Stimulated activated CD4-positive, alpha-beta T cell treated with anti-CD3 and anti-CD28 coated beads, TNF-alpha, amount 100 ng/mL, for 4 hours (primary cell): ENCODE results near the gene STH.
"Not testable (repeated sequence)": the region's sequence is repeated elsewhere in the genome, so short reads cannot be mapped to it uniquely, and the experiment has no call there.

Source experiments
- DNase-seq, 3 experiments: peaks; one replicate each; pipeline ENCODE4 v3.0.0-alpha.2; 2020; ENCODE audit warnings: low read depth in 3 of 3

STH gene, protein sequence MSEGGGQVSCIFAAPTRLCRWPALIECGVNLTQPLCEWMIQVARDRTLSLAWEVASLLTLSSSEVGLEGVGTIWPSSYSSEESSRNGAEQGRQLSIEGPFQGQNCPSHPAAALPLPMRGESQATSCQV

DNA sequence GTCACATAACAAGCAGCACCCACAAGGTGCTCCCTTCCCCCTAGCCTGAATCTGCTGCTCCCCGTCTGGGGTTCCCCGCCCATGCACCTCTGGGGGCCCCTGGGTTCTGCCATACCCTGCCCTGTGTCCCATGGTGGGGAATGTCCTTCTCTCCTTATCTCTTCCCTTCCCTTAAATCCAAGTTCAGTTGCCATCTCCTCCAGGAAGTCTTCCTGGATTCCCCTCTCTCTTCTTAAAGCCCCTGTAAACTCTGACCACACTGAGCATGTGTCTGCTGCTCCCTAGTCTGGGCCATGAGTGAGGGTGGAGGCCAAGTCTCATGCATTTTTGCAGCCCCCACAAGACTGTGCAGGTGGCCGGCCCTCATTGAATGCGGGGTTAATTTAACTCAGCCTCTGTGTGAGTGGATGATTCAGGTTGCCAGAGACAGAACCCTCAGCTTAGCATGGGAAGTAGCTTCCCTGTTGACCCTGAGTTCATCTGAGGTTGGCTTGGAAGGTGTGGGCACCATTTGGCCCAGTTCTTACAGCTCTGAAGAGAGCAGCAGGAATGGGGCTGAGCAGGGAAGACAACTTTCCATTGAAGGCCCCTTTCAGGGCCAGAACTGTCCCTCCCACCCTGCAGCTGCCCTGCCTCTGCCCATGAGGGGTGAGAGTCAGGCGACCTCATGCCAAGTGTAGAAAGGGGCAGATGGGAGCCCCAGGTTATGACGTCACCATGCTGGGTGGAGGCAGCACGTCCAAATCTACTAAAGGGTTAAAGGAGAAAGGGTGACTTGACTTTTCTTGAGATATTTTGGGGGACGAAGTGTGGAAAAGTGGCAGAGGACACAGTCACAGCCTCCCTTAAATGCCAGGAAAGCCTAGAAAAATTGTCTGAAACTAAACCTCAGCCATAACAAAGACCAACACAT, at the start of gene STH:
Gene STH (plus strand): TSS at position 264 of the 913 bp plus-strand sequence. CDS start 30 bp downstream, at position 294.
- DNase-seq: no peak

DNA sequence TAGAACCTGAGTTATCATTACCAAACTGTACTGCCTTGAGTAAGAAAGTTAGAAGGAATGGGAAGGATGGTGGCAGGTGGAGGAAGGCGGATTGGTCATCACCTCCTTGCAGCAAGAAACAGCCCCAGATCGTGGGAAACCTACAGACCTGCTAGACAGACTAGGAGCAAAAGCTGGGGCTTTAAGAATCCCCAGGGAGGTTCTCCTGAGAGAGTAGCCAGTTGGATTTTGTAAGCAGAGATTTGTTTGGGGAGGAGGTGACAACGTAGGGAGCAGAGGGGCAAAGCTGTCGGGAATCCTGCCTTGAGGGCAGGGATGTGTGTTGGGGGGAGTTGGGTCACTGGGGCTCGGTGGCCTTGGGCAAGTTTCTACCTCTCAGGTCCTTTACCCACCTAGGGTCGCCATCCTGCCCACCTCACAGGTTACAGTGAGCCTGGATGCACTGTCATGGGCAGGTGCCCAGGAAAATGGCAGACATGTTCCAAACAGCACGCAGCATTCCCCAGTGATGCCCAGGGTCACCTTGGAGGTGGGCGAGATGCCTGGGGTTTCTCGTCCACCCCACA, 49.2 kb upstream of the STH start:
- DNase-seq: no peak

DNA sequence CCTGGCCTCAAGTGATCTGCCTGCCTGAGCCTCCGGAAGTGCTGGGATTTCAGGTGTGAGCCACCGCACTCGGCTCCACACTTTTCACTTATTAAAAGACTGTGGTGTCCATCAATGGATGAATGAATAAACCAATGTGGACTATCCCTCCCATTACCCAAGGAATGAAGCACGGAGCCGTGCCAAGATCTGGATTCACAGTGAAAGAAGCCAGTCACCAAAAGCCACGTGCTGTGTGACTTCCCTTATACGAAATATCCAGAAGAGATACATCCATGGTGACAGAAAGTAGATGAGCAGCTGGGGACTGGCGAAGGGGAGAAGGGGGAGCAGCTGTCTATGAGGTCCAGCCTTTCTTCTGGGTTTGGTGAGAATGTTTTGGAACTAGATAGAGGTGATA, 48.2 kb upstream of the STH start:
- DNase-seq: no peak

DNA sequence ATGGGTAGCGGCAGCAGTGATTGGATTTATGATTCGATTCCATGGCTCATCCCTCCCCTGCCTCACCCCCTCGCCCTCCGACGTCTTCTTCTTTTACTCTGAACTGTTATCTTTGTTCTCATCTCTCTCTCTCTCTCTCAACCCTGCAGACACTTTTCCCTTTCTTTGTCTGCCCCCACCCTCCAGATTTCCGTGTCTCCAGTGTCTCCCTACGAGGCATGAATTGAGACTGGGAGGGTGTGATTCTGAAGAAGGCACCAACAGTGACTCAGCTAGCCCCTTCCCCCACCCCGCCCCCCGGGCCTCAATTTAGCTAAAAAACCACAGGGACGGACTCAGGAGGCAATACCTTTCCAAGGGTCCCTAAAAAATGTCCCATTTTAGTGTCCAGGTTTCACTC, 47.6 kb upstream of the STH start:
- no peak for DNase-seq

DNA sequence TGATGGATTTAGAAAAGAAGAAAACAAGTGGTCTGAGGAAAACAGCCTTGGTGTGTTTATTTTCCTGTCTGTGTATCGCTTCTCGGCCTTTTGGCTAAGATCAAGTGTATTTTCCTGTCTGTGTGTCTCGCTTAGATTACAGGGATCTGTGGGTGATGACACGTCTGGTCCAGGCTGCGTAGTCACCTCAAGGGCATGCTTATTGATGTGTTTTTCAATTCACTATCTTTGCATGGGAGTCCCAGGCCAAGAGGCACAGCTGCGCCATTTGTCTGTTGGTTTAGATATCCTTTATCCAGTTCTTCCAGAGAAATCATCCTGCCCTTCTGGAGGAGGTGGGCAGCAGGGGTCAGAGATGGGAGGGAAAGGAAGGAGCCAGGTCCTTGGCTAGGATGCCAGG, 47.1 kb upstream of the STH start:
- DNase-seq: no peak

DNA sequence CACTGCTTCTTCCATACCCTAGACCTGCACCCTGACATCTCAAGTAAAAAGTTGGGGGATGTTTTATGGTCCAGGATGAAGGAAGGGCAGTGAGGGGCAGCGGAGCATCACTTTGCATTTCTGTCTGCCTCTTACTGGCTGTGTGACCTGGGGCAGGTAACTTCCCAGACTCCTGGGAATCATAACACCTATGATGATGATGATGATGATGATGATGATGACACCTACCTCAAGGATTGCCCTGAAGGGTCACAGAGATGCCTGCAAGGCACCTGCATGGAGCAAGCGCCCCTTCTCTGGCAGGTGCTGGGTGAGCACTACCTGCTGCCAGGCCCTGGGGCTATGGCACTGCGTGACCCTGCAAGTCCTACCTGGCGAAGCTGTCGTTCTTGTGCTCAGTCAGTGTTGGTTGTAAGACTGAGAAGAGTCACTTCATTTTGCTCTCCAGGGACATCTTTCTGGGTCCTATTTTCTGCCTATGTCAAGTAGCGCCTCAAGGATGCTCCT, 46.2 kb upstream of the STH start:
- no peak for DNase-seq

DNA sequence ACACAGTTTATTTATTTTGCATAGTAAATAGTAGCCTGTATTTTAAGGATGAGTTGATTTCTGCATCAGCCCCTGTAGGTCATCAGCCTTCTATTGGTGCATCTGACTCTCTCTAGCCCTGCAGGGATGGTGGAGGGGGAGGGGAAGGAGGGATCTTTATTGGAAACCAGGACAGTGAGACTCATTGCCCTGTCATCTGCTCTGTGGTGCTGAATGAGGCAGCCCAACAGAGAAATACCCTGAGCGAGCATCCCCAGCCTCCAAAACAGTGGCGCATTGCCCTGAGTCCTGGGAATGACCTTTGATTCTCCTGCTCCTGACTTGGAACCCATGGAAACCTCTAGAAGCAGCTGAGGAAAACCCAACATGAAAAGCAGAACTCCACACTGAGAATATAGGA, 45.5 kb upstream of the STH start:
- no peak for DNase-seq

DNA sequence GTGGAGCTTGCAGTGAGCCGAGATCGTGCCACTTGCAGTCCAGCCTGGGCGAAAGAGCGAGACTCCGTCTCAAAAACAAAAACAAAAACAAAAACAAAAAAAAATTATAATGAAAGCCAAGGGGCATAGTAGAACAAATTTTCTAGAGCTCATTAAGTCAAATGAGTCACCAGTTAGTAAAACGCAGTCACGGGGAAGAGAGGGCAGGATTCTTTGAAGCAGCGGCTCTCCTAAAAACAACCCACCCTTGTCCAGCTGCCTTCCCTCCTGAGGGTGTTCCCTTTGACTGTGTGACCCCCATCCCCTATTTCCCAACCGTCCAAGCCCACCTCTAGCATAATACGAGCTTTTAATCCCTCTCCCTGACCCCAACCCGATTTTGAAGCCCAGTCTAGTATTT, 44.1 kb upstream of the STH start:
- no peak for DNase-seq

DNA sequence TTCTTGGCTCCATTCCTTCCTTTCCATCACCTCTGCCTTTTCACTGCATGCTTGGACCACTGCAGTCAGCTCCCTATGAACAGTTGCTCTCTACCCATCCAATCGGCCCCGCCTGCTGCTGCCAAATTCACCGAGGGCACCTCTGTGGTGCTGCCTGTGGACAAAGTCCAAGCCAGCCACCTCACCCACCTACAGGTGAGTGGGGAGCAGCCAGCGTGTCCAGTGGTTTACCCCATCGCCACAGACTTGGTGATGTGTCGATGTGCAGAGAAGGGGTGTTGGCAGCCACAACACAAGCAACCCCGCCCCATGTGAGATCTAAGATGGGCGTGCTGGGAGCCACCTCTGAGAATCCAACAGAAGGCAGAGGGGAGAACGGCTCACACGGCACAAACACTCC, 43.7 kb upstream of the STH start:
- no peak for DNase-seq

DNA sequence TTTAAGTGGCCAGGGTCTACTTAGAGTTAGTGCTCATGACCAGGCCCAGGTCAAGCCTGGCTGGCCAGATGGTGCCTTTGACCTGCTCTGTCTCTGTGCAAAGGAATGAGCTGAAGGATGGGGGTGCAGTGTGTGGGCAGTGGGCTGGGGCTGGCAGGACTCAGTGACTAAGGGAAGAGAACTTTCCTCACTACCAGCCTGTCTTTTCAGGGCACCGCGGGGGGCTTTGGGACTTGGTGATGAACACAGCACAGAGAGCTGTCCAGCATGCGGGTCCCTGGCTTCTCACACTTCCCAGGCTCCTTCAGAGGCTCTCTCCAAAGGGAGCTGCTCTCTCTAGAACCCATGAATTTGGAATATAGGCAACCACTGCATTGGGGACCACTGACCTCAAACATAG, 43.0 kb upstream of the STH start:
- no peak for DNase-seq

DNA sequence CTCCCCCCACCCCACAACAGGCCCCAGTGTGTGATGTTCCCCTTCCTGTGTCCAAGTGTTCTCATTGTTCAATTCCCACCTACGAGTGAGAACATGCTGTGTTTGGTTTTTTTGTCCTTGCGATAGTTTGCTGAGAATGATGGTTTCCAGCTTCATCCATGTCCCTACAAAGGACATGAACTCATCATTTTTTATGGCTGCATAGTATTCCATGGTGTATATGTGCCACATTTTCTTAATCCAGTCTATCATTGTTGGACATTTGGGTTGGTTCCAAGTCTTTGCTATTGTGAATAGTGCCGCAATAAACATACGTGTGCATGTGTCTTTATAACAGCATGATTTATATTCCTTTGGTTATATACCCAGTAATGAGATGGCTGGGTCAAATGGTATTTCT, 42.3 kb upstream of the STH start:
- not testable (repeated sequence) for DNase-seq

DNA sequence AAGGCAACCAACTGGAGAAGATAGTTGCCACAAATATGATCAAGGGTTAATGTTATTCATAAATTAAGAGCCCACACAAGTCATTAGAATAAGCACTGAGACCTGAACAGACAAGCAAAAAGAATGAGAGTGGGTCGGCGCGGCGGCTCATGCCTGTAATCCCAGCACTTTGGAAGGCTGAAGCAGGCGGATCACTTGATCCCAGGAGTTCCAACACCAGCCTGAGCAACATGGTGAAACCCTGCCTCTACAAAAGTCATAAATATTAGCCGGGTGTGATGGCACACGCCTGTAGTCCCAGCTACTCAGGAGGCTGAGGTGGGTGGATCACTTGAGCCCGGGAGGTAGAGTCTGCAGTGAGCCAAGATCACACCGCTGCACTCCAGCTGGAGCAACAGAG, 40.7 kb upstream of the STH start:
- DNase-seq: no peak

DNA sequence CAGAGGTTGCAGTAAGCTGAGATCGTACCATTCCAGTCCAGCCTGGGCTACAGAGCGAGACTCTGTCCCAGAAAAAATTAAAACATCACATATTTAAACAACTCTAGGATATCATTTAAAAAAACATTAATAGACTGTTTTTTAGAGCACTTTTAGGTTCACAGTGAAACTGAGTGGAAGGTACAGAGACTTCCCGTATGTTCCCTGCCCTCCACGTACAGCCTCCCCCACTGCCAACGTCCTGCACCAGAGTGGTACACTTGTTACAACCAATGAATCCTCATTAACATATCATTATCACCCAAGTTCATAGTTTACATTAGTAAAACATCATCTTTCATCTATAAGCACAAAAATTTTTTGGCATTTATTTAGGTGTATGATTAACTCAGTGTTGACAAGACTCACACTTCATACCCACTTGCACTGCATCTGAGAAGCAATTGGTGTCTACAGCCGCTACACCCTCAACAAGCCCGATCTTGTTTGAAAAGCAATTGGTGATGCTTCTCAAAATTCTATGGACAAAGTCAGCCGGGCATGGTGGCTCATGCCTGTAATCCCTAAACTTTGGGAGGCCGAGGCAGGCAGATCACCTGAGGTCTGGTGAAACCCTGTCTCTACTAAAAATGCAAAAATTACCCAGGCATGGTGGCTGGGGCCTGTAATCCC, 39.9 kb upstream of the STH start:
- DNase-seq: no peak

DNA sequence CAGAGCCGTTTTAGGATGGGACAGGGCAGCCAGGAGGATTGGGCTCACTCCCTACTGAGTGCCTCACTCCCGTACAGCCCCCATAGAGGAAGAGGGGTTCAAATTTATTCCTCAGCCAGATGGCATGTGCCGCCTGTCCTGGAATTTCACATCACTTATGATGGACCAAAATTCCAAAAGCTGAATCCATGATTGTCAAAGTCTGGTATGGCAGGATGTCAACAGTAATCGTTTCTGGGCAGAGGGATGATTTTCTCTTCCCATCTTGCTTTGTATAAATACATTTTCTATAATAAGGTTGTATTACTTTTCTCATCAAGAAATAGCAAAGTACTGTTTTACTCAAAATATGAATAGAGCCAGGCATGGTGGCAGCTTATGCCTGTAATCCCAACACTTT, 38.7 kb upstream of the STH start:
- DNase-seq: no peak

DNA sequence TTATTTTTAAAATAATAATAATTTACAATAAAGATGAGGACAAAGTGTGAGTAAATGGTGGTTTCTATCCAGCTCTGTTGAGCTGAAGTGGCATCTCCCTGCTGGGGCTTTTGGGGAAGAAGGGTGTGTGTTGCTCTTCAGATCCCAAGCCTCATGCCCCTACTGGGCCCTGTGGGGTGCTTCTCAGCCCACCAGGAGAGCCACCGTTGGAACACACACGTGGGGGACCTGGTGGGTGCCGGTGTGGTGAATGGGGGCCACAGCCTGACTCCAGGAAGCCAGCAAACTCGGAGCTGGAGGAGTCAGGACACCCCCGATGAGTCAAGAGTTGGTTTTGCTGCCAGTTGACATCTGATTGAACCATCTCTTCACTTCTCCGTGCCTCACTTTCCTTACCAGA, 37.8 kb upstream of the STH start:
- no peak for DNase-seq

DNA sequence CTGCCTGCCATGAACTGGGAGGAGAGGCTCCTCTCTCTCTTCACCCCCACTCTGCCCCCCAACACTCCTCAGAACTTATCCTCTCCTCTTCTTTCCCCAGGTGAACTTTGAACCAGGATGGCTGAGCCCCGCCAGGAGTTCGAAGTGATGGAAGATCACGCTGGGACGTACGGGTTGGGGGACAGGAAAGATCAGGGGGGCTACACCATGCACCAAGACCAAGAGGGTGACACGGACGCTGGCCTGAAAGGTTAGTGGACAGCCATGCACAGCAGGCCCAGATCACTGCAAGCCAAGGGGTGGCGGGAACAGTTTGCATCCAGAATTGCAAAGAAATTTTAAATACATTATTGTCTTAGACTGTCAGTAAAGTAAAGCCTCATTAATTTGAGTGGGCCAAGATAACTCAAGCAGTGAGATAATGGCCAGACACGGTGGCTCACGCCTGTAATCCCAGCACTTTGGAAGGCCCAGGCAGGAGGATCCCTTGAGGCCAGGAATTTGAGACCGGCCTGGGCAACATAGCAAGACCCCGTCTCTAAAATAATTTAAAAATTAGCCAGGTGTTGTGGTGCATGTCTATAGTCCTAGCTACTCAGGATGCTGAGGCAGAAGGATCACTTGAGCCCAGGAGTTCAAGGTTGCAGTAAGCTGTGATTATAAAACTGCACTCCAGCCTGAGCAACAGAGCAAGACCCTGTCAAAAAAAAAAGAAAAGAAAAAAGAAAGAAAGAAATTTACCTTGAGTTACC, 36.7 kb upstream of the STH start:
- no peak for DNase-seq

DNA sequence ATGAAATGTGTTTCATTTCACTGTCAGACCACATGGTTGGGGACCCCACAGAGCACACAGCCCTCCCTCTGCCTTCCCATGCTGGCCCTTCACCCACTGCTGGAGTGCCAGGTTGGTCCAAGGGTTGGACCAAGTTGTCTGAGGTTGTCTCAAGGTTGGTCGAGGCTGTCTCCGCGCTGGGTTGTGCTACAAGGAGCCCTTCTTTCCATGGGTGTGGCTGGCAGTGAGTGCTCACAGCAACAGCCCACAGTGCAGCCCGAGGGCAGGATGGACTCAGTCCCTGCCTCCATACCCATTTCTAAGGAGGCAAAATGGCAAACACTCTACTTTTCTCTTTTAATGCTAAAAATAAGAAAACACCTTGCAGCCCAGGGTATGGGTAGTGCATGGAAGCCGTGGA, 35.8 kb upstream of the STH start:
- no peak for DNase-seq

DNA sequence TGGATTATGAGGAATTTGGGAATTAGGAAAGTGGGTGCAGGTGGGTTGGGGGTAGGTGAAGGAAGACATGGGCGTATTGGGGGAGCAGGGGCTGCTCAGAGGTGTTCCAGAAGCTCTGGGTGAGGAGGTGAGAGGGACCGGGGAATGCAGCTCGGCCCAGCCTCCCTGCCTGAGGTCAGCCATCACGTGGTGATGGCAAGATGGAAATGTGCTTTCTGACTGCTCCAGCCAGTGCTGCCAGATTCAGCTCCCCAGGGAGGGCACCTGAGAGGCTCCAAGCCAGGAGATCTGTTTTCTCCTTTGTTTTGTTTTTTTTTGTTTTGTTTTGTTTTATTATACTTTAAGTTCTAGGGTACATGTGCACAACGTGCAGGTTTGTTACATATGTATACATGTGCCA, 35.2 kb upstream of the STH start:
- DNase-seq: no peak

DNA sequence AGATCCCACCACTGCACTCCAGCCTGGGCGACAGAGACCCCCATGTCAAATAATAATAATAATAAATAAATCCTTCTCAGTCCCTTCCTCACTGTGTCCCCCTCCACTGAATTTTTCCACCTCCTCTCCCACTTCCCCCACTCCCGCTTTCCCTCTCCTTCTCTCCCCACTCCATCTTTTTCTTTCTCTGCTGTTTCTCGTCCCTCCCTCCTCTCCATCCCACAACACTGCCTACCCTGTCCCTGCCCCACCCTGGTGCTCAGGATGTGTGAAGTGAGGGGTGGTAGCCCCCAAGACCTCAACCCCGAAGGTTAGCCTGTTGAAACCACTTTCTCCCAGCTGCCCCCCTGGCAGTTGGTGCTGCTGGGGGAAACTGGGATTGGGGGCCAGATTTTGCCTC, 34.4 kb upstream of the STH start:
- no peak for DNase-seq

DNA sequence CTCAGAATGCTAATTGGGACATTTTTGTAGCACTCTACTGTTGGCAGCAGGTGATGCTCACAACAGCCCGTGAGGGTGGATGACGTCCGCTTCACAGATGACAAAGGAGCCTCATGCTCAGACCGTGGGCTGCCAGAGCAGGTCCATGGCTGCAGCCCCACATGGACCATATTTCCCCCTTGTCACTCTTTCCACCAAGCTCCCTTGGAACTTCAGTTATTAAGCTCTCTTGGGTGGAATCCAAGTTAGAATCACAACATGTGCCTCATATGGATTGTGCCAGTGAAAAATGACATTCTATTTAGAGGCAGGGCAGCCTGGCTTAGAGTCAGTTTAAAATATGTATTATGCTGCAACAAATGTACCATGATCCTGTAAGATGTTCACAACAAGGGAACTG, 33.2 kb upstream of the STH start:
- no peak for DNase-seq

DNA sequence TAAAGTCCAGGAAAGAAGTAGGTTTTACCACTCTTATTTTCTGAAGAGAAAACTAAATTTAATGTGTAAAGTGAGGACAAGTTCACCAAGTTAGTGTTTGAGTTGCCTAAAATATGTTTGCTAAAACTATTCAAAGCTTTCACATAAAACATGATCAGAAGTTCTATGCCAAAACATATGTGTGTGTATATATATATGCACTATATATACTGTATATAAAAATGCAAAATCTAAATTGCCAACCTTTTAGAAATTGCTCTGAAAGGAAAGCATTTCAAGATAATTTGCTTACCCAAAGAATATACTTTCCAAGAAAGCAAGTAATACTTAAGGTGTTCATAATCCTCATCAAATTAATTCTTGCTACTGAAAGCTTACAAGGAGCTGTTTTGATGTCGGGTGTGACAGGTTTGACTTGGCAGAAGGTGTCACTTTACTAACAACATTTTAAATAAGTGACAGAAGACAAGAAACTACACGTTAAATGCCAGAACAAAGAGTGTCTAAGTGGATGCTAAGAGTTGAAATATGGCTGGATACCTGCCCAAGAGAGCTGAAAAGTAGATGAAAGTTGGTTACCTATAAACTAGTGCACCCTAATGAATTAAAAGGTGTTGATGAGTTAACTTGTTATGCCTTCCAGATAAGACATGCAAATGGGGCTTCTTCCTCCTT, 32.3 kb upstream of the STH start:
- DNase-seq: no peak
